GM11168 (cell line): ENCODE measurements around the gene MRPL21.

Experiments
- in situ Hi-C: fragments of 300-500 bp; cut with MboI; formaldehyde crosslinking; loops from one replicate; pipeline ENCODE4 v1.12.0; 2022; ENCODE audit warnings: low sequenced_read_pairs; ENCODE audit not compliant: unreplicated experiment

MRPL21 gene

GRCh38 chr11:68935516-68936357 is 32.1 kb upstream of the MRPL21 start:
- in situ Hi-C loops = no loop called here

DNA sequence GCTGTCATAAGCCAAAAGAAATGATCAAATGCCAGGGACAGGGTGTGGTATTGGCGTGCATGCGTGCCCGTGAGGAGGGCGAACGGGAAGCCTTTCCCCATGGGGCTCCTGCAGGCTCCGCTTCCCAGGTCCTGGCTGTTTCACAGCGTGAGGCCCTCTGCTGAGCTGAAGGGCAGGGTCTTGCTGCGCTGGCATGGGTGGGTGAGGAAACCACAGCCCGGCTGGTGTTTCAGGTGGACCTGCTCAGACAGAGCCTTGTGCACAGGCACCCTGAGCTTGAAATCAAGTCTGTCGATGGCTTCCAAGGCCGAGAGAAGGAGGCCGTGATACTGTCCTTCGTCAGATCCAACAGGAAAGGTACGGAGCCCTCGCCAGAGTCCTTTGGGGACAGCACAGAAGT is 31.4 kb upstream of the MRPL21 start:
- in situ Hi-C loops = no loop called here

GRCh38 chr11:68934666-68935065 is 31.0 kb upstream of the MRPL21 start:
- in situ Hi-C loops = no loop called here

DNA sequence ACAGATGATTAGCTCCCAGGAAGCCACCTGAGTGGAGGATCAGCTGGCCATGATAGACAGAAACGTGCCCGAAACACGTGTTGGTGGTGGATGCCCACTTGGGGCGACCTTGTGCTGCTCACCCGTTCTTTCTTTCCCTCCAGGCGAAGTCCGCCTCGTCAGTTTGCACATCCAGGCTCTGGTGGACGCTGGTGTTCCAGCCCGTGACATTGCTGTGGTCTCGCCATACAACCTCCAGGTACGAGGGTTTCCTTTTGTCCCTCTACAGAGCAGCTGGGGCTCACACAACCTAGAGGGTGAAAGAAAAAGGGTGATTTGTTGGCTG is 30.7 kb upstream of the MRPL21 start:
- in situ Hi-C loops = no loop called here

DNA sequence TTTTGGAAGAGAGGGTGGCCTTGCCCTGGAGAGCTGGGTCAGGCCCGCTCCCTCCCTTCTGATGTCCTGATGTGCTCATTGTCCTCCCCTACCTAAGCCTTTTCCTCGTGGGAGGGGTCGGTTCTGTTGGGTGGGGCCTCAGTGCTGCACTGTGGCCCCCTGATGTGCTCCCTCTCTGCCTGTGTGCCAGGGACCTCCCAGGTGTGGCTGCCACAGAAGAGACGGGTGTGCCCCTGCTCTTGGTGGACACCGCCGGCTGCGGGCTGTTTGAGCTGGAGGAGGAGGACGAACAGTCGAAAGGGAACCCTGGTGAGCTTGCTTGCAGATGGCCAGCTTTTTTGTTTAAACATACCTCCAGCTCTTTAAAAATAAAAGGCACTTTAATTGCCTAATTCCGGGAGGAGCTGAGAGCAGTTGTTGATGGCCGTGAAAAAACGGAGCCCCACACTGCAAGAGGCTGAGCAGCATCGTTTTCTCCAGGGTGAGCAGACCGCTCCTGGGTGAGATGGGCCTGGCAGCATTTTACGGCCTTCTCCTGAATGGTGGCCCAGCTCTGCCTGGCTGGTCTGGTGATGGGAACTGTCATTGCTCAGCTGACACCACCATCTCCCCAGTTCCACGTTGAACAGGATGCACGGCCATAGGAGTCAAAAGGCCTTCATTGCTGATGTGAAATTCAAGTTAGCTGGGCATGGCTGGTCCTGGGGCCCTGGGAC is 30.1 kb upstream of the MRPL21 start:
- in situ Hi-C loops = no loop called here

GRCh38 chr11:68932933-68933577 is 29.4 kb upstream of the MRPL21 start:
- in situ Hi-C loops = no loop called here

GRCh38 chr11:68932358-68932757 is 28.7 kb upstream of the MRPL21 start:
- in situ Hi-C loops = no loop called here

- in situ Hi-C loops = no loop called here
These were observed 28.3 kb upstream of the MRPL21 start for GRCh38 chr11:68931911-68932310.

DNA sequence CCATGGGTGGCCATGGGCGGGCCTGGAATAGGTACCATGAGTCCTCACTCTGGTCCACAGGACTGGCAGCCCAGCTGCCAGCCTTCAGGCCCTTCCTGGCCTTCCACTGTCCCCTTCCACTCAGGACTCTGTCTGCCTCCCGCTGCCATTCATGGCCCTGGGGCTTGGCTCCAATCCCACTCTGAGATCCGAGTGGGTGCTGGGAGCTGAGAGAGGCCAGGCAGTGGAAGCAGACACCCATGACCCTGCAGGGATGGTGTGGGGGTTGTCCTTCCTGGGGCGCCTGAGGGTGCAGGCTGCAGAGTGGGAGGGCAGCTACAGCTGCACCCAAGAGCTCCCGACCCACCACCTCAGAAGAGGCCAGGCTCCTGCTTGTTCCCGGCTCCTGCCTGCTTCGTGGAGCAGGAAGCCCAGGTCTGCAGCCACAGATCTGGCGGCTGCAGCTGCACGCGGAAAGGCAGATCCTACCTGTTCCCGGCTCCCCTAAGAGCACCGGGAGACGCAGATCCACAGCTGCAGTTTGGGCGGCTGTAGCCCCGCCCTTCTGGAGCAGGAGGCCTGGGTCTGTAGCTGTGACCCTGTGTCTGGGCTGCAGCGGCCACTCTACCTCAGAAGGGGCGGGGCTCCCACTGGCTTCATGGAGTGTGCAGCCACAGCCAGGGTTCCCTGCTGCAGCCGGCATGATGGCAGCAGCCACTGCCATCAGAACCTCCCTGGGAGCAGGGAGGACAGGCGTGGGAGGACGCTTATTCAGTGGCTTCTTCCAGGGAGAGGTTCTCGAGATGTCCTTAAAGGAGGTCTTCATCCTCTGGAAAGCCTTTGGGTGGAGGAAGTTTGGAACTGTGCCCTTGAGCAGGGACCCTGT is 27.6 kb upstream of the MRPL21 start:
- in situ Hi-C loops = no loop called here

- in situ Hi-C loops = no loop called here
These were observed 26.3 kb upstream of the MRPL21 start for GRCh38 chr11:68929706-68930570.

DNA sequence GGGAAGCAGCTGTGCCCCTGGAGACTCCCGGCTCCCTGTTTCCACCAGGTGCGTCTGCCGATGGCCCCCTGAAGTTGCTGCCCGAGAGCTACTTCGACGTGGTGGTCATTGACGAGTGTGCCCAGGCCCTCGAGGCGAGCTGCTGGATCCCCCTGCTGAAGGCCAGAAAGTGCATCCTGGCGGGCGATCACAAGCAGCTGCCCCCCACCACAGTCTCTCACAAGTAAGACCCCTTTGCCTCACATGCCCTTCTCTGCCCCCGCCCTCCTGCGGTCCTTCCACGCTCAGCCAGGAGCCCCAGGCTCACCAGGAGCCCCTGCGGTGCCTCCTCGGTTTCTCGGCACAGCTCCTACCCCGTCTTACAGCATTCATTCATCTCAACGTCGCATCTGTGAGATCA is 25.5 kb upstream of the MRPL21 start:
- in situ Hi-C loops = no loop called here

GRCh38 chr11:68928136-68928880 is 24.7 kb upstream of the MRPL21 start:
- in situ Hi-C loops = no loop called here

- in situ Hi-C loops = no loop called here
These were observed 23.9 kb upstream of the MRPL21 start for GRCh38 chr11:68927280-68928135.

DNA sequence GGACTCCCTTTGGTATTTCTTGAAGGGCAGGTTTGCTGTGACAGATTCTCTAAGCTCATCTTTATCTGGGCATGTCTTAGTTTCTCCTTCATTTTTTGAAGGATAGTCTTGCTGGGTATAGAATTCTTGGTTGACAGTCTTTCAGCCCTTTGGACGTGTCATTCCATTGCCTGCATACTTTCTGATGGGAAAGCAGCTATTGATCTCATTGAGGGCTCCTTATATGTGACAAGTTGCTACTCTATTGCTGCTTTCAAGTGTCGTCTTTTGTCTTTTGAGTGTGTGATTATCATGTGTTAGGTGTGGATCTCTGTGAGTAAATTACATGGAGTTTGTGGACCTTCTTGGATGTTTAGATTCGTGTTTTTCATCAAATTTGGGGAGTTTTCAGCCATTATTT is 22.0 kb upstream of the MRPL21 start:
- in situ Hi-C loops = no loop called here

- in situ Hi-C loops = no loop called here
These were observed 20.7 kb upstream of the MRPL21 start for GRCh38 chr11:68924073-68924925.

DNA sequence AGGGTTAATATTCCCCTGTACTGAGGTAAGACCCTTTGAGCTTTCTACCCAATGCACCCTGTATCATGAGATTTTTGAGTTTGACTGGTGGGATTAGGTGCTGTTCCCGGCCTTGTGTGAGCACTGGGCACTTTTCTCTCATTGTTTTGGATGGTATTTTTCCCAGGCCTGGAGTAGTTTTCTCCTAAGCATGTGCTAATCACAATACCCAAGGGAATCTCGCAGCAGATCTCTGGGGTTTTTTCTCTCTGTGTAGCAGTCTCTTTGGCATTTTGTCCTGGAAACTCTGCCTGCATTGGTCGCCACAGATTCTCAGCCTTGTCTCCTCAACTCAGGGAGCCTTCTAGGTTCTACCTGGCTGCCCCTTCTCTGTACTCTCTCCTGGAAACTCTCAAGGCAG is 20.0 kb upstream of the MRPL21 start:
- in situ Hi-C loops = no loop called here

GRCh38 chr11:68916439-68916838 is 12.8 kb upstream of the MRPL21 start:
- in situ Hi-C loops = no loop called here
